Coronary artery (tissue), 2 donors: ENCODE measurements around the gene GPX8.

Experiments
- DNase-seq: peaks from one replicate; pipeline ENCODE4 v3.0.0-alpha.2; 2017; ENCODE audit warnings: low spot score
- H3K27ac ChIP-seq, 2 donors: fragments of 200-600 bp; sonication (generic); one replicate each; pipeline ENCODE4 v1.5.1; 2016 to 2019
- H3K4me3 ChIP-seq: fragments of 200-600 bp; sonication (generic); 2 replicates; pipeline ENCODE4 v1.5.1; 2016; ENCODE audit warnings: mild to moderate bottlenecking, moderate library complexity
- CTCF ChIP-seq: fragments of 200-600 bp; sonication (generic); IDR thresholded peaks from one replicate; pipeline ENCODE4 v1.5.1; 2019; ENCODE audit warnings: antibody characterized with exemption

GPX8 gene

GRCh38 chr5:55180016-55180415, 20.0 kb downstream of the GPX8 start:
- no peak for TF ChIP-seq CTCF
- H3K4me3 ChIP-seq = no peak overlapping the region

GRCh38 chr5:55187370-55187769, 27.4 kb downstream of the GPX8 start:
- DNase-seq = no peak
- no peak overlapping the region for H3K27ac ChIP-seq
- no peak for TF ChIP-seq CTCF
- no peak overlapping the region for H3K4me3 ChIP-seq

More at GRCh38 chr5:55180016-55180415, 20.0 kb downstream of the GPX8 start:
- no peak for DNase-seq
- no peak overlapping the region for H3K27ac ChIP-seq

DNA sequence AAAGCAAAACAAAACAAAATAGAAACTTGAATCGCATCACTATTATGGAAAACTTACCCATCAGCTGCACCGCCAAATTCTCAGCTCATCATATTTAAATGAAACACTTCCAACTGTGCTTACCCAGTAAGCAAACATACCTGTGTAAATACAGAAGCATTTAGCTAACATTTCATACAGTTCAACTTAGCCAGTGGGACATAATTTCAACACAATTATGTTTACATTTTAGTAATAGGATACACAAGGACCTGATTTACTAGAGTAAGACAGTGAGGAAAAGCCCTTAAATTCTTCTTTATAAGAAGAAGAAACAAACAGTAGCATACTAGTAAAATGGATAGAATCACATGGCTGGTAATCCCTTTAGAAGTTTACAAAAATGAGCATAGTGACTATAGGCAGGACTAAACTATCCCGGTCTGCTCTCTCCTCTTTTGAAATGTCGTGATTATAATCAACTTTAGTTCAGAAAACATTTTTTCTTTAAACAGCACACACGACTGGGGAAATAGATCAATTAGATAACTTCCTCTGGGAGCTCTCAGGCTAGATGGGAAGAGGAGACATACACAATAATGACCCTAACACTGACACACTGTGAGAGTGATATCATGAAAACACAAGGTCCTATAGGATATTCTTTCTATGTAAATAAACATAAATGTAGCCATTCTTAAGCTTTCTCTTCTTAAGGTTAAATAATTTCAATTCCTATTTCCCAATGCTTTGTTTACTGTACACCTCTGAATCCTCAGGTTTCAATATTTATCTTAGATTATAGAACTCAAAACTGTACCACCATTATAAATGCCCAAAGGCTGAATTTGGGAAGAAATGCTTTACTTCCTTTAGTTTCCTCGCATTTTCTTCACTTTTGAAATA, 28.9 kb downstream of the GPX8 start:
- no peak overlapping the region for H3K4me3 ChIP-seq
- no peak for DNase-seq
- TF ChIP-seq CTCF = no peak
- H3K27ac ChIP-seq = no peak overlapping the region

DNA sequence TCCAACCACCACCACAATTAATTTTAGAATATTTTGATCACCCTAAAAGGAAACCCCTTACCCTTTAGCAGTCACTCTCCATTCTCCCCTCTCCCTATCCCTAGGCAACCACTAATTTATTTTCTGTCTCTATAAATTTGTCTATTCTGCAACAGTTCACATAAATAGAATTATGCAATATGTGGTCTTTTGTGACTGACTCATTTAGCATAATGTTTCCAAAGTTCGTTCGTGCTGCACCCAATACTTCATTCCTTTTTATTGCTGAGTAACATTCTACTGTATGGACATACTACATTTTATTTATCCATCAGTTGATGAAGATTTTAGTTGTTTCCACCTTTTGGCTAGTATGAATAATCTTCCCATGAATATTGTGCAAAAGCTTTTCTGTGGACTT, 31.2 kb downstream of the GPX8 start:
- H3K27ac ChIP-seq = no peak overlapping the region
- H3K4me3 ChIP-seq = no peak overlapping the region
- no peak for DNase-seq
- TF ChIP-seq CTCF = no peak

GRCh38 chr5:55205001-55205400, 45.0 kb downstream of the GPX8 start:
- no peak for TF ChIP-seq CTCF
- H3K4me3 ChIP-seq = no peak overlapping the region
- DNase-seq = no peak
- no peak overlapping the region for H3K27ac ChIP-seq

- DNase-seq = no peak
- H3K27ac ChIP-seq = no peak overlapping the region
- TF ChIP-seq CTCF = no peak
- no peak overlapping the region for H3K4me3 ChIP-seq
These were observed 51.4 kb downstream of the GPX8 start for GRCh38 chr5:55211184-55211874.
